ENCODE results near the gene ALMS1.

DNA sequence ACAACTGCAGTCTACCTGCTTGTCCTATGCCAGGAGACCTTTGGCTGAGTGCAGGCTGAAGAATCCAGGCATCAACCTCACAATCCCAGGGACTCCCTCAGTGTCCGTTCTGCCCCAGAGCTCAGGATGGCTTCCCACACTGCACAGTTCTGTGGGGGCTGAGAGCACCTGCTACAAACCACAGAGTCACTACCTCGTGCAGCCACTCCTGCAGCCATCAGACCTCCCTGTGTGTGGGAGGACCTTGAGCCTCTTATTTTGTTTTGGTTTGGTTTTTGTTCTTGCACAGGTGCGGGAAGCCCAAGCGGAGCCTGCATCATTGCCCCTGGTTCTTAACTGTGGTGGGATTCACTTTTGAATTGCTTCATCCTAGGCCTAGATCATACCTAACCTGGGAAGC is 225.6 kb downstream of the ALMS1 start:
- TF ChIP-seq, protein P1, sequence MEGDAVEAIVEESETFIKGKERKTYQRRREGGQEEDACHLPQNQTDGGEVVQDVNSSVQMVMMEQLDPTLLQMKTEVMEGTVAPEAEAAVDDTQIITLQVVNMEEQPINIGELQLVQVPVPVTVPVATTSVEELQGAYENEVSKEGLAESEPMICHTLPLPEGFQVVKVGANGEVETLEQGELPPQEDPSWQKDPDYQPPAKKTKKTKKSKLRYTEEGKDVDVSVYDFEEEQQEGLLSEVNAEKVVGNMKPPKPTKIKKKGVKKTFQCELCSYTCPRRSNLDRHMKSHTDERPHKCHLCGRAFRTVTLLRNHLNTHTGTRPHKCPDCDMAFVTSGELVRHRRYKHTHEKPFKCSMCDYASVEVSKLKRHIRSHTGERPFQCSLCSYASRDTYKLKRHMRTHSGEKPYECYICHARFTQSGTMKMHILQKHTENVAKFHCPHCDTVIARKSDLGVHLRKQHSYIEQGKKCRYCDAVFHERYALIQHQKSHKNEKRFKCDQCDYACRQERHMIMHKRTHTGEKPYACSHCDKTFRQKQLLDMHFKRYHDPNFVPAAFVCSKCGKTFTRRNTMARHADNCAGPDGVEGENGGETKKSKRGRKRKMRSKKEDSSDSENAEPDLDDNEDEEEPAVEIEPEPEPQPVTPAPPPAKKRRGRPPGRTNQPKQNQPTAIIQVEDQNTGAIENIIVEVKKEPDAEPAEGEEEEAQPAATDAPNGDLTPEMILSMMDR (IDR thresholded peaks at IDR 0.05) = no peak
- TF ChIP-seq POLR2A (IDR thresholded peaks at IDR 0.05) = no peak
- no peak for TF ChIP-seq EP300 (IDR thresholded peaks at IDR 0.05)

Measured in ovary (tissue), 3 donors.